ENCODE results near the gene PLXNA2.
A peak's percentile ranks its signal among the peaks of the same experiment; 100 is the strongest.

The PLXNA2 gene

GRCh38 chr1:208107425-208108212 lies 136.6 kb downstream of the PLXNA2 start:
- no peak for DNase-seq

DNA sequence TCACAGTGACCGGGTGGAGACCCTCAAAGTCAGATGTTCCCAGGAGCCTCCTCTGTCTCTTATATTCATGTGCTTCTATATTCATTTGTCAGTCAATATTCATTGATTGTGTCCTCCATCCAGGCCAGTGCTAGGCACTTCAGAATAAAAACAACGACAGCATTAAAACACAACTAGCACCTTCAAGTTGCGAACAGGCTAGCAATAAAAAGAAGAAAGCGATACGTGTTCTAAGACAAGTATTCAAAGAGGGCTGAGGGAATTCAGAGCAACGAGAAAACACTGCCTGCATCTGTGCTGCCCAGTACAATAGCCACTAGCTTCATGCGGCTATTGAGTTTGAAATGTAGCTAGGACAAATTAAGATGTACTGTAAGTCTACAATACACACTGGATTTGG lies 138.0 kb downstream of the PLXNA2 start:
- no peak for TF ChIP-seq CTCF (IDR thresholded peaks at IDR 0.05; ENCODE audit: low read depth, low read length)
- Histone ChIP-seq H3K9me3 (no peaks in the 10 kb centered on the region), H3K36me3 (peaks cover 11% of the 10 kb centered on the region), H3K4me3 (ENCODE audit: low read depth, low read length) (no peak overlapping the region), H3K4me1 (peaks cover 20% of the 10 kb centered on the region), H3K27me3 (no peaks in the 10 kb centered on the region)
- no peak for DNase-seq

More at GRCh38 chr1:208107425-208108212, 136.6 kb downstream of the PLXNA2 start:
- Histone ChIP-seq H3K27me3 (no peaks in the 10 kb centered on the region), H3K4me1 (peaks cover 6% of the 10 kb centered on the region), H3K4me3 (ENCODE audit: low read depth, low read length) (no peak overlapping the region), H3K36me3 (peaks cover 6% of the 10 kb centered on the region), H3K9me3 (no peaks in the 10 kb centered on the region)
- no peak for TF ChIP-seq CTCF (IDR thresholded peaks at IDR 0.05; ENCODE audit: low read depth, low read length)

- no peak for DNase-seq
- no peak overlapping the region for H3K4me3 ChIP-seq (ENCODE audit: low read depth, low read length)
- H3K9me3 ChIP-seq = no peaks in the 10 kb centered on the region
- H3K27me3 ChIP-seq = no peaks in the 10 kb centered on the region
- H3K36me3 ChIP-seq = peaks cover 11% of the 10 kb centered on the region
- no peak for TF ChIP-seq CTCF (IDR thresholded peaks at IDR 0.05; ENCODE audit: low read depth, low read length)
- H3K4me1 ChIP-seq = peaks cover 24% of the 10 kb centered on the region
These were observed 138.4 kb downstream of the PLXNA2 start for GRCh38 chr1:208105756-208106155.

GRCh38 chr1:208103597-208104513 lies 140.3 kb downstream of the PLXNA2 start:
- H3K27me3 ChIP-seq = no peaks in the 10 kb centered on the region
- no peak for DNase-seq

DNA sequence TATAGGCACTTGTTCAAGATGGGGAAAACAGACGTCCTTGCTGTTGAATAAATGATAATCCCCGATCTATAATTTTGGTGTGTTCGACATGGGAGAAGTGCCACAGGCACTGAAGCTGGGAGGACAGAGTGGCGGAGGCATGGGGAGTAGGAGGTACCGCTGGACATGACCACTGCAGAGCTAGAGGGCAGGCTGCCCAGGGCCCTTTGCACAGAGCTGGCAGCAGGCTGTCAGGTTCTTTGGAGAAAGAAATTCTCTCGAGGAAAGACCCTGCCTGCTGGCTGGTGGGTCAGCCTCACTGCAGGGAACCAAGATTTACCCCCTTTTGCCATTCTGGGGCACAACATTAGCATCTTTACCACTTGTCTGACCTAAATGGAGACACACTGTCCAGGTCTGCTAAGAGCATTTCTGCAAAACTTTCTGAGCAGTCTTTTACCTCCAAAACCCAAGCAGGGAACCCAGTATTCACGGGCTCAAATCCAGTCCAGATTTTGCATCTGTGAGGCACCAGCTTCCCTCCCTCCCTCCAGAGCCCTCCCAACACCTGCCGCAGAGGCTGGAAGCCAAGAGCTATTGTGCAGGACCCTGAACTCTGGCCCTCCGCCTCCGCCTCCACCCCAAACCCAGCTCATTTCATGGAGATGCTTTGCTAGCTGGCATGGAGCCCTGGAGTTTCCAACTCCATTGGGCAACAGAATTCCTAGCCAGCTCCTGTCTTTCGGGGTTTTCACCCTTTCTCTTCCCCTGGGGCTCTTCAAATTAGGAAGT lies 142.3 kb downstream of the PLXNA2 start:
- no peak for TF ChIP-seq CTCF (IDR thresholded peaks at IDR 0.05; ENCODE audit: low read depth, low read length)
- H3K4me3 ChIP-seq (ENCODE audit: low read depth, low read length) = no peak overlapping the region
- H3K4me1 ChIP-seq = peaks cover 27% of the 10 kb centered on the region
- peaks cover 15% of the 10 kb centered on the region for H3K36me3 ChIP-seq
- no peaks in the 10 kb centered on the region for H3K9me3 ChIP-seq
- H3K27me3 ChIP-seq = no peaks in the 10 kb centered on the region
- peak; percentile 80 for DNase-seq

More at GRCh38 chr1:208103597-208104513, 140.3 kb downstream of the PLXNA2 start:
- peaks cover 27% of the 10 kb centered on the region for H3K4me1 ChIP-seq
- H3K36me3 ChIP-seq = peaks cover 11% of the 10 kb centered on the region
- no peaks in the 10 kb centered on the region for H3K9me3 ChIP-seq
- no peak for TF ChIP-seq CTCF (IDR thresholded peaks at IDR 0.05; ENCODE audit: low read depth, low read length)
- no peak overlapping the region for H3K4me3 ChIP-seq (ENCODE audit: low read depth, low read length)

All from BE2C (cell line).